ENCODE data around the gene CDC42BPA.

DNA sequence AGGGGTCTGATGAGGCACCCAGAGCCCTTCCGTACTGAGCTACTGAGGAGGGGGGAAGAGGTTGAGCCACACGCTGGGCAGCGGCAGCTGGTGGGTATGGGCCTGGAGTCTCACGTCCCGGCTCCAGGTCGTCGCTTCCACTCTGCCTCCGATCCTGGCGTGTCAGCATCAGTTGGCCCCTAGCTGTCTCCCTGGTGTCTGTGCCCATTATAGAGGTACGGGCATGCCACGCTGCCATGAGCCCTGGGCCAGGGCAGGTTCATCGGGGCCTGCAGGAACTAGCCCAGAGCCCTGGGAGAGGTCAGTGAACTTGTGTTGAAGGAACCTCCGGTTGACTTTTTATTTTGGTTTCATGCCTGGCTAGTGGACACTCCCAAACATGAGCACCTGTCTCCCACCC is 360.0 kb downstream of the CDC42BPA start:
- TF ChIP-seq, protein P1, sequence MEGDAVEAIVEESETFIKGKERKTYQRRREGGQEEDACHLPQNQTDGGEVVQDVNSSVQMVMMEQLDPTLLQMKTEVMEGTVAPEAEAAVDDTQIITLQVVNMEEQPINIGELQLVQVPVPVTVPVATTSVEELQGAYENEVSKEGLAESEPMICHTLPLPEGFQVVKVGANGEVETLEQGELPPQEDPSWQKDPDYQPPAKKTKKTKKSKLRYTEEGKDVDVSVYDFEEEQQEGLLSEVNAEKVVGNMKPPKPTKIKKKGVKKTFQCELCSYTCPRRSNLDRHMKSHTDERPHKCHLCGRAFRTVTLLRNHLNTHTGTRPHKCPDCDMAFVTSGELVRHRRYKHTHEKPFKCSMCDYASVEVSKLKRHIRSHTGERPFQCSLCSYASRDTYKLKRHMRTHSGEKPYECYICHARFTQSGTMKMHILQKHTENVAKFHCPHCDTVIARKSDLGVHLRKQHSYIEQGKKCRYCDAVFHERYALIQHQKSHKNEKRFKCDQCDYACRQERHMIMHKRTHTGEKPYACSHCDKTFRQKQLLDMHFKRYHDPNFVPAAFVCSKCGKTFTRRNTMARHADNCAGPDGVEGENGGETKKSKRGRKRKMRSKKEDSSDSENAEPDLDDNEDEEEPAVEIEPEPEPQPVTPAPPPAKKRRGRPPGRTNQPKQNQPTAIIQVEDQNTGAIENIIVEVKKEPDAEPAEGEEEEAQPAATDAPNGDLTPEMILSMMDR (conservative IDR thresholded peaks at IDR 0.05 in 1 of 2, IDR thresholded peaks at IDR 0.05 in 1 of 2; ENCODE audit: extremely low read depth in 1 of 2, insufficient read depth in 1 of 2, low read depth in 1 of 2, low read length in 2 of 2) = no peak
- no peak for TF ChIP-seq EZH2 (IDR thresholded peaks at IDR 0.05; ENCODE audit: borderline replicate concordance, low read length)

Measured in mammary epithelial cell (primary cell).